SW480 (cell line): ENCODE results near the gene PHACTR2.
"Not testable (repeated sequence)": the region's sequence is repeated elsewhere in the genome, so short reads cannot be mapped to it uniquely, and the experiment has no call there.

Experiments used
- DNase-seq: peaks from one replicate; pipeline ENCODE4 v3.0.0-alpha.2; 2016; ENCODE audit warnings: low spot score

The PHACTR2 gene

GRCh38 chr6:143766185-143766553, 88.4 kb downstream of the PHACTR2 start:
- DNase-seq: no peak

- no peak for DNase-seq
Observed at GRCh38 chr6:143767433-143767832, 89.7 kb downstream of the PHACTR2 start.

- no peak for DNase-seq
Observed at GRCh38 chr6:143772116-143773086, 94.6 kb downstream of the PHACTR2 start.

- no peak for DNase-seq
Observed at GRCh38 chr6:143773506-143774150, 95.9 kb downstream of the PHACTR2 start.

GRCh38 chr6:143774347-143774746, 96.6 kb downstream of the PHACTR2 start:
- no peak for DNase-seq

- DNase-seq: no peak
Observed at GRCh38 chr6:143775336-143775735, 97.6 kb downstream of the PHACTR2 start.

- no peak for DNase-seq
Observed at GRCh38 chr6:143778926-143779325, 101.2 kb downstream of the PHACTR2 start.

GRCh38 chr6:143782481-143782880, 104.7 kb downstream of the PHACTR2 start:
- no peak for DNase-seq

GRCh38 chr6:143783077-143783476, 105.3 kb downstream of the PHACTR2 start:
- no peak for DNase-seq

GRCh38 chr6:143784316-143784715, 106.6 kb downstream of the PHACTR2 start:
- DNase-seq: no peak

- not testable (repeated sequence) for DNase-seq
Observed at GRCh38 chr6:143786371-143786770, 108.6 kb downstream of the PHACTR2 start.

- no peak for DNase-seq
Observed at GRCh38 chr6:143792402-143793279, 114.9 kb downstream of the PHACTR2 start.

- no peak for DNase-seq
Observed at GRCh38 chr6:143793280-143793619, 115.5 kb downstream of the PHACTR2 start.

GRCh38 chr6:143796551-143796950, 118.8 kb downstream of the PHACTR2 start:
- DNase-seq: not testable (repeated sequence)

- DNase-seq: not testable (repeated sequence)
Observed at GRCh38 chr6:143798487-143798886, 120.7 kb downstream of the PHACTR2 start.

GRCh38 chr6:143802833-143803565, 125.2 kb downstream of the PHACTR2 start:
- DNase-seq: no peak

- DNase-seq: no peak
Observed at GRCh38 chr6:143803769-143804568, 126.2 kb downstream of the PHACTR2 start.

- DNase-seq: no peak
Observed at GRCh38 chr6:143804835-143805239, 127.1 kb downstream of the PHACTR2 start.

GRCh38 chr6:143806282-143807102, 128.7 kb downstream of the PHACTR2 start:
- DNase-seq: no peak
